GM19328 (cell line): Measurements from ENCODE around the gene CAMK1G.

Experiments
- ATAC-seq: cut with Tn5 transposase; IDR thresholded peaks from one replicate; pipeline ENCODE4 v1.9.1; 2021; ENCODE audit warnings: mild to moderate bottlenecking, moderate library complexity; ENCODE audit not compliant: unreplicated experiment

The CAMK1G gene

GRCh38 chr1:209583408-209583807 lies at the start of gene CAMK1G:
Gene CAMK1G, plus strand, starts transcription at chr1:209583714. Its CDS starts 11,270 bp downstream, at chr1:209594984.
- no peak for ATAC-seq

GRCh38 chr1:209534496-209535250 lies 48.8 kb upstream of the CAMK1G start:
- ATAC-seq: no peak

- no peak for ATAC-seq
Measured at GRCh38 chr1:209536843-209537242, 46.7 kb upstream of the CAMK1G start.

- no peak for ATAC-seq
Measured at GRCh38 chr1:209537336-209538114, 46.0 kb upstream of the CAMK1G start.

DNA sequence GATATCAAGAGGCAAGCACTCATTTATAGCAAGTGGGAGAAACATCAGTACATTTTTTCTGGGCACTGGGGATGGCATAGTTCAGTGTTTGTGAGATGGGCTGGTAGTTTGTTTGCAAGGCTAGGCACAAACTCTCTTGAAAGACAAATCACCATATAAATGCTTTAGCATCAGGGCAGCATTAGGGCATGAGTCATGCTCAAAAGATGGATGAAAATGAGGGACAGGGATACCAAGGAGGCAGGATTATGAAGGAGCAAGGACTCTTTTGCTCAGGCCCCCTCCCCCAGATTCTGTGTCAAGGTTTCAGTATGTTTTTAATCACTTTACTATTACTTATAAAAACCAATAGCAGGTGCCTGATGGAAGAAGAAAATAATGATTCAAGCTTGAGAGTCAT lies 43.9 kb upstream of the CAMK1G start:
- ATAC-seq: no peak

- no peak for ATAC-seq
Measured at GRCh38 chr1:209542585-209542984, 40.9 kb upstream of the CAMK1G start.

DNA sequence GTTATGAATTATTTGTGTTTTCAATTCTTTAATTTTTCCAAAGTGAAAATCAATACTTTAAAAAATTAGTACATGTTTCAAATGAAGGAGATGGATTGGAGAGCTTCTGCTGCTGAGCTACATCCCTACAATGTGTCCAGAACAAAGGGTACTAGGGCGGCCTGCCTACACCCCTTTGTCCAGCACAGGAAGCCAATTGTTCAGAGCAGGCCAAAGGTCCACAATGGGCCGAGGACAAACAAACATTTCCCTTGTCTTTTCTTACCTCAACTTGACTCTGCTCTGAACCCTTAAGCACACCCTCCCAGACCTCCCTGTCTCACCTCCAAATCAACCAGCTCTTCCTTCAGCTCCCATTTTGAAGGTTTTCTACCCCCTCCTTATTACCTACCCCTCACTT lies 39.4 kb upstream of the CAMK1G start:
- no peak for ATAC-seq

DNA sequence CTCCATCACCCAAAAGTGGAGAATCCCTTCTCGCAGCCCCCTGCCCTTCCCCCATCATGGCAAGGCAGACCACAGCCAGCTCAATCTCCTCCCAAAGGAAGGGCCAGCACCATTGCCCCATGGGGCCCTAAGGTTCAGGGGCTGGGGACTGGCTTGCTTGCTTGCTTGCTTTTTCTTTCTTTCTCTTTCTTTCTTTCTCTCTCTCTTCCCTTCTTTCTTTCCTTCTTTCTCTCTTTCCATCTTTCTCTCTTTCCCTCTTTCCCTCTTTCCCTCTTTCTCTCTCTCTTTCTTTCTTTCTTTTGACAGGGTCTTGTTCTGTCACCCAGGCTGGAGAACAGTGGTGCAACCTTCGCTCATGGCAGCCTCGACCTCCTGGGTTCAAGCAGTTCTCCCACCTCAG lies 38.1 kb upstream of the CAMK1G start:
- no peak for ATAC-seq

DNA sequence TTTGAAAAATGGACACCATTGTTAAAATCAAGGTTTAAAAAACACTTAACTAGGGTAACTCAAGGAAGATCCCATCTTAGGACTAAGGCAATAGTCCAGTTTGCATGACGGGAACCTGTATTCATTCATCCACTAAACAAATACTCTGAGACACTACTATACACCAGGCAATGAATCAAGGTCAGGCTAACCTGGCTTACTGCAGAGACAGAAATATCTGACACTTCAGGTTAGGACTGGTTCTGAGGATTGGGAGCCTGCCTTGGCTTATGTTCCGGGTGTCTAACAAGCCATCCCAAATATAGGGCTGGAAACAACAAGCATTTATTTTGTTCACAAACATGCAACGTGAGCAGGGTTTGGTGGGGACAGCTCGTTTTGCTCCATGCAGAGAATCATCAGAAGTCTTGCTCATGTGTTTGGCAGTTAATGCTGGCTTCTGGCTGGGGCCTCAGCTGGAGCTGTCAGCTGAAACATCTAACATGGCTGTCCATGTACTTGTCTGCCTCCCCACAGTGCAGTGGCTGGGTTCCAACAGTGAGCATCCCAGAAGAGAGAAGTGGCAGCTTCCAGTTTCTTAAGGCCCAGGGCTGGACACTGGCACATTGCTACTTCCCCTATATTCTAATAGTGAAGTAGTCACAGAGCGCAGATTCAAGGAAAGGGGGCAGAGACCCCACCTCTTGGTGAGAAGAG lies 37.0 kb upstream of the CAMK1G start:
- no peak for ATAC-seq

DNA sequence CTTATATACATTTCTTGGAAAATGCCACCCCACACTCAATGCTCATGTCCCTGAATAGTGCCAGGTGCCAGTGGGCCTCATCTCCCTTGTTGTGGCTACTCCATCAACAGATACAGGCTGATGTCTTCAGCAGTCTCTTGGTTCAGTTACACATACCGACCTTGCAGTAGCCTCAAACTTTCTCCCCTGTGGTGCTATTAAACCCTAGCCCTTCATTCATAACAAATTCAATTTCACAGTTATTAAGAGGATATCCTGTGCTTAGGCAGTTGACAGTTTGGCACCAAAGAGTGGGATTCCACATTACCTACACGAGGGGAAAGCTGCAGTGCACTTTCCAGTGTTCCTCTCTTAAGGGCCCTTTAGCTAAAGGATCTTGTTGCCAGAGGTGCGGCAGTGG lies 35.9 kb upstream of the CAMK1G start:
- no peak for ATAC-seq

- no peak for ATAC-seq
Measured at GRCh38 chr1:209549443-209550205, 33.9 kb upstream of the CAMK1G start.

- no peak for ATAC-seq
Measured at GRCh38 chr1:209550519-209550918, 33.0 kb upstream of the CAMK1G start.

DNA sequence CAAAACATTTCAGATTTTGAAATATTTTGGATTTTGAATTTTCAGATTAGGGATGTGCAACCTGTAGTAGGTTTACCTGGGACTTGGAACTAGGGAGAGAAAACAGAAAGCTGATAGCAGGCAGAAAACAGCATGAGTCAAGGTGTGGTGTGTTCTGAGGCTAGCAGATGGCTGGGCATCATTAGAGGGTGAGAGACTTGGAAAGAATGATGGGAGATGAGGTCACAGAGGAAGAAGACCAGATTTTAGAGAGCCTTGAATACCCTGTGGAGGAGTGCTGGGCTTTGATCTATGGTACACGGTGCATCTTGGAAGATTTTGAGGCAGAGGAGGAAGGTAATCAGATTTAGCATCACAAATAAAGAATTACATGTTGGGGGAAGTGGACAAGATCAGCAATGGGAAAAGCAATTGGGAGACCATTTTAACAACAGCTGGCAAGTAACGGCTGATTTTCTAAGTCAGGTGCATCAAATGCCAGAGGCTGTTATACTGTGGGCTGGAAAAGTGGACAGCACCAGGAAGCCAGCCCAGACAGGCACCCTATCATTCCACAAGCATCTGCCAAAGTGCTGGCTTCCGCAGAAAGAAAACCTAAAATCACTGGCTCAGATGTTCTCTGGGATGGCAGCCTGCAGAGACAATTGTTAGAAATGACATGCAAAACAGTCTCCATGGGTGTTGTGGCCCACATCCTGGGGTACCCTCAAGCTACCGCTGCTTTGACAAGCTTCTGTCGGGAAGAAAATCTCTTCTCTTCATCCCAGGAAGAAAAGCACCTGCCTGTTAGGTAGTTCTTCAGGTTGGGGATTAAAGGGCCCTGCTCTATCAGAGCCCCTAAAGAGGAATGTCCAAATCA lies 30.9 kb upstream of the CAMK1G start:
- ATAC-seq: no peak

DNA sequence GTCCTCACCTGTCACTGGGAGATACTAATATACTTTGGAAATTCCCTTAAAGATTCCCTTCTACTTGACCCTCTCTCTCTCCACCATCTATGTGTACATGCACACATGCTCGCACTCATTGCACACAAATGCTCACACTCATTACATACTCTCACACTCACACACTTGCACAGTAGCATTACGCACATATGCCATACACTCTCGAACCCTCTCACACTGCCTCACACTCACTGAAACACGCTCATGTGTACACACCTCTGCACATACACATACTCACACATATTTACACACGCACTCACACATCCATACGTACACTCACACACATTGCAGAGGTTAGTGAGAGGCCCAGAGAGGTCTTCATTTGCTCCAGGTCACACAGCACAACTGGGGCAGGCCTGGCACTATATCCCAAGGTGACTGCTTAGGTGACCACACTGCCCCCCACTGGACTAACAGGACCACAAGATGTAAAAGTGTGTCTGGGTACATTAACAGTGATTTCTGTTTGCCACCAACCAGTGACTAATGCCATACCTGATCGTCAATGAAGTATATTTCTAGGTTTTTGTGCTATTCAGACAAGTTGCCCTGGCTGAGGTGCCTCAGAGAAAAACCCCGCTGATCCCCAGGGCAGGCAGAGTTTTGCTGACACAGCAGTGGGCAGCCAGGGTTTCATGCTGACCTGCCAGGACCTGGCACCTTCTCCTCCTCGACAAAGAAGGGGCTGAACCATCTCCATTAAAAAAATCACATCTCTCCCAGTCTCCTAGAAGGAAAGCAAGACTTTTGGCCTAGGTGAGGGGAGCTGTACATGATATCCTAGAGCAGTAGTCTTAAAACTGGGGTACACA lies 28.5 kb upstream of the CAMK1G start:
- ATAC-seq: no peak

DNA sequence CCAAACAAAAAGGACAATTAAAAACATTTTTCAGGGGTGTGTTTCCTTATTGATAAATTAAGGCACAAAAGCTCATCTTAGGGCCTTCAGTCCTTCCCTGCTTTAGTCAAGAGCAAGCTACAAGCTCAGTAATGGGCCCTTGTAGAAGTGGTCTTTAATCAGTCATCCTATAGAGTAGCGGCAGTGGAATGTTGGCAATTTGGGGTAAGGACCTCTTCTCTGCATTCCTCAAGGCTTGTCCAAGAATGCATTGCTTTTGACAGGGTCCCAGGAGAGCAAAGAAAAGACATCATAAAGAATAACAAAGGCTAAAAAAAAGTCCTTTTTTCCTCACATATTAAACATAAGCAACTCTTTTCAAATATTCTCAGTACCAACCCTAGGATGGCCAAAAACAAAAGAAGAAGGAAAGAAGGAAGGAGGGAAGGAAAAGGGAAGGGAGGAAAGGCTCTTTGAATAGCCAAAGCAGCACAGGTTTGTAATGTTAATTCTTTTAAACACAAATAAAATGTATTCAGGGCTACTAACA lies 27.3 kb upstream of the CAMK1G start:
- ATAC-seq: no peak

DNA sequence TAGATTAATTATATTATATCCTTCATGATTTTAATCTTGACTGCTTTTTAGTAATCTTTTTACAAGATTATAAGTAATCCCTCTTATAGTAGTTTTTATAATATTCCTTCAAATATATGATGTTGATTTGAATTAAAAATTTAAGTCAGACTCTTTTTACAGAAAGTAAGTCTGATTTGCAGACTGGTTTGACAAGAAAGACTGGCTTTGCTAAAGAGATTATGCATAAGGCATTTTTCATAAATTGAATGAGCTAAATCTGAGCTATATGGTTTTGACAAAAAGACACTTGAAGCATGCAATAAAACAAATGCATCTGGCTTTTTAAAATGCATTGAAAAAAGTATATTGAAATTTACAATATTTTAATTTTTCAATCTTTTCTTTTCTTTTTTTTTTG lies 26.3 kb upstream of the CAMK1G start:
- no peak for ATAC-seq

DNA sequence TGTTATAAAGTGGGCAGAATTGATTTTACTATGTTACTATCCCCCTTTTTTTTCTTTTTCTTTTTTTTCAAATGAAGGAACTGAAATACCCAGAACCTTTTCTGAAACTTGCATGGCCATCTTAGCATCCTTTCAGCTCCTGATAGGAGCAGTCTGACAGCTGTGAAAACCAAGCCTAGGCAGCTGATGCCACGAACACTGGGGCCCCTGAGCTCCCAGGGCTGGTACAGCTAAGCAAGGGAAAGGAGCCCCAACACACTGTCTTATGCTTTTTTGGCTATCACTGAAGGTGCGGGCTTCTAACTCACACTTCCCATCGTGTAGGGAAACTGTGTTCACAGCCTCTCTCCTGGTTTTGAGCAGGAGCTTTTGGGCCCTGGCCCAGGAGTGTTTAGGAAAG lies 23.0 kb upstream of the CAMK1G start:
- no peak for ATAC-seq

- ATAC-seq: no peak
Measured at GRCh38 chr1:209560952-209561351, 22.6 kb upstream of the CAMK1G start.

- no peak for ATAC-seq
Measured at GRCh38 chr1:209561532-209561931, 22.0 kb upstream of the CAMK1G start.
